K562 (cell line): ENCODE results near the gene TRAK1. TPM values are rescaled to one million over a fixed set of nuclear protein-coding genes. Genes with fewer than 3 reads are reported as not detected.

Source experiments
- CTBP1 ChIP-seq: fragments of 450-650 bp; IDR thresholded peaks from 2 replicates; pipeline ENCODE4 v1.6.1; 2016; ENCODE audit warnings: borderline replicate concordance
- FOXK2 ChIP-seq, 2 experiments: fragments of 450-650 bp; IDR thresholded peaks in 1 of 2; conservative IDR thresholded peaks in 1 of 2; 2 replicates each; pipeline ENCODE4 v1.6.1; 2016; ENCODE audit warnings: low read depth in 2 of 2, mild to moderate bottlenecking in 1 of 2
- JUN ChIP-seq, 2 experiments: sonication (generic) in 1 of 2; formaldehyde crosslinking in 1 of 2; IDR thresholded peaks; 2 replicates each; pipeline versions ENCODE4 v1.6.1 to v1.8.0; 2012 to 2022; ENCODE audit warnings: borderline replicate concordance in 2 of 2, mild to moderate bottlenecking in 2 of 2, improper control_type of control experiment in 1 of 2, low read depth in 1 of 2, low read length in 1 of 2, missing genetic modification reagents in 1 of 2
- KLF16 ChIP-seq: IDR thresholded peaks from 2 replicates; pipeline ENCODE4 v1.6.1; 2016; ENCODE audit warnings: antibody characterized with exemption
- PHTF2 ChIP-seq: fragments of 250-450 bp; sonication (Bioruptor Pico); IDR thresholded peaks from 2 replicates; pipeline ENCODE4 v1.5.0; 2021; ENCODE audit warnings: mild to moderate bottlenecking
- SIX5 ChIP-seq, 2 experiments: IDR thresholded peaks; 2 replicates each; pipeline ENCODE4 v1.6.1; 2011; ENCODE audit warnings: low read length in 2 of 2, borderline replicate concordance in 1 of 2, low read depth in 1 of 2, mild to moderate bottlenecking in 1 of 2, moderate library complexity in 1 of 2; ENCODE audit not compliant: insufficient read depth in 1 of 2
- SOX6 ChIP-seq: fragments of 450-650 bp; IDR thresholded peaks from 2 replicates; pipeline ENCODE4 v1.6.1; 2014; ENCODE audit warnings: mild to moderate bottlenecking
- STAG1 ChIP-seq: sonication (generic); formaldehyde crosslinking; IDR thresholded peaks from 2 replicates; pipeline ENCODE4 v1.5.0; 2020; ENCODE audit warnings: missing genetic modification reagents, borderline replicate concordance
- TEAD2 ChIP-seq: fragments of 450-650 bp; IDR thresholded peaks from 2 replicates; pipeline ENCODE4 v1.6.1; 2016; ENCODE audit warnings: missing genetic modification characterization, control low read depth, missing compliant biosample characterization
- ZFP30 ChIP-seq: fragments of 250-450 bp; sonication (Bioruptor Pico); IDR thresholded peaks from 2 replicates; pipeline ENCODE4 v1.8.0; 2022; ENCODE audit warnings: moderate library complexity, mild to moderate bottlenecking, inconsistent platforms, borderline replicate concordance
- ZNF12 ChIP-seq: sonication (generic); formaldehyde crosslinking; IDR thresholded peaks from 2 replicates; pipeline ENCODE4 v1.4.0; 2020; ENCODE audit warnings: mild to moderate bottlenecking, missing genetic modification reagents
- ZNF253 ChIP-seq: fragments of 250-450 bp; sonication (Bioruptor Pico); conservative IDR thresholded peaks from 2 replicates; pipeline ENCODE4 v1.6.1; 2021; ENCODE audit warnings: mild to moderate bottlenecking
- polyA plus RNA-seq, 8 experiments: library from polyadenylated mRNA; depleted of rRNA in 4 of 8; stranded (reverse) in 5 of 8; unstranded in 3 of 8; fragments of >200 nt; fragmentation: Nextera tagmentation in 2 of 8; fragmentation: Illumina TruSeq in 1 of 8; extraction: Ambion mirVana in 2 of 8; extraction: Trizol in 1 of 8; gene quantifications; 2 replicates each; pipeline versions ENCODE4 v1.2.1 to v1.2.3, GENCODE V29; 2011 to 2014; ENCODE audit warnings: inconsistent platforms in 1 of 8, missing spikeins in 1 of 8
- total RNA-seq, 7 experiments: library from RNA; depleted of rRNA in 6 of 7; stranded (reverse); fragments of >200 nt in 6 of 7; fragmentation: Illumina TruSeq in 2 of 7; extraction: Trizol in 2 of 7; gene quantifications; 2 replicates each; pipeline versions ENCODE4 v1.2.1 to v1.2.3, GENCODE V29; 2011 to 2021; ENCODE audit warnings: low replicate concordance in 1 of 7
- TF ChIP-seq, protein P1 (sequence below): IDR thresholded peaks from 3 replicates; pipeline ENCODE4 v1.6.1; 2011; ENCODE audit warnings: borderline replicate concordance, mild to moderate bottlenecking; ENCODE audit not compliant: insufficient read length, insufficient read depth
- TF ChIP-seq, protein P2 (sequence below): fragments of 450-650 bp; IDR thresholded peaks from 2 replicates; pipeline ENCODE4 v1.6.1; 2018; ENCODE audit not compliant: partially characterized antibody
- TF ChIP-seq, protein P3 (sequence below): fragments of 450-650 bp; IDR thresholded peaks from 2 replicates; pipeline ENCODE4 v1.6.1; 2017; ENCODE audit warnings: antibody characterized with exemption, mild to moderate bottlenecking
- TF ChIP-seq, protein P4 (sequence below): fragments of 450-650 bp; IDR thresholded peaks from 2 replicates; pipeline ENCODE4 v1.6.1; 2016

TRAK1 gene
- total and polyA plus RNA-seq, 9 of the 15 experiments (the other 6 are each of a cell fraction or from before 2014, with no cell fraction given): 5.3 to 28.5 (median 17.5) TPM

DNA sequence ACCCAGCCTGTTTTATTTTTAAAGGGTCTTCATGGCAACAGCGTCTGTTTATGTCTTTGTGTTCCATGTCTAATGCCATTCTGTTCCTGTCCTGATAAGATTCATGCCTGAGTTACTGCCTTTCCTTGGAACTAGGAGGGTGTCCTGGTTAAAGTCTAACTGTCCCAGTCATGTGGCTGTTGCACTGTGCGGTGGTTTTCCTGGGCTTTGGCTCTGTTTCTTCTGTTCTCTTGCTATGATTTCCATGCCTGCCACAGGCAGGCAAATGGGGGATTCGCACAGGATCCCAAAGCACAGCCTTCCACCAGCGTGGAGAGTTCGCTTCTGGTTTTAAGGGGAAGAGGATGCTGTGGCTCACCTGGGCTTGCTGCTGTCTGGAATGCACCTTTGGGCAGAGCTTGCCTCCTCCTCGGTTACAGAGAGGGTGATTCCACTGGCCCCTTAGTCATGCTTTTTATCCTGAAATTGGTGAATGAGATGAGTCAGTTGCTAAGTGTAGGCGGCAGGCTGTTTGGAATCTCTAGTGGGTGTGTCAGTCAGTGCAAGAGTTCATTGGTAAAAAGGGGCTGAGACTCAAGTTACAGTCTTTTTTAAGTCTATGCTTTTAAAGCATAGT, 88.1 kb downstream of the TRAK1 start (continued):
- TF ChIP-seq, protein P1, sequence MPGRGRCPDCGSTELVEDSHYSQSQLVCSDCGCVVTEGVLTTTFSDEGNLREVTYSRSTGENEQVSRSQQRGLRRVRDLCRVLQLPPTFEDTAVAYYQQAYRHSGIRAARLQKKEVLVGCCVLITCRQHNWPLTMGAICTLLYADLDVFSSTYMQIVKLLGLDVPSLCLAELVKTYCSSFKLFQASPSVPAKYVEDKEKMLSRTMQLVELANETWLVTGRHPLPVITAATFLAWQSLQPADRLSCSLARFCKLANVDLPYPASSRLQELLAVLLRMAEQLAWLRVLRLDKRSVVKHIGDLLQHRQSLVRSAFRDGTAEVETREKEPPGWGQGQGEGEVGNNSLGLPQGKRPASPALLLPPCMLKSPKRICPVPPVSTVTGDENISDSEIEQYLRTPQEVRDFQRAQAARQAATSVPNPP: no peak
- TF ChIP-seq FOXK2 (conservative IDR thresholded peaks at IDR 0.05 in 1 of 2, IDR thresholded peaks at IDR 0.05 in 1 of 2; ENCODE audit: low read depth in 2 of 2): peak in 1 of 2 experiments; percentile 16; a peak in 1 of 4 replicates
- no peak for TF ChIP-seq PHTF2 (CRISPR knock-in tag)
- TF ChIP-seq TEAD2 (tag): no peak
- peak; percentile 77 for TF ChIP-seq CTBP1
- no peak for TF ChIP-seq ZNF12 (CRISPR knock-in tag)
- TF ChIP-seq SIX5 (IDR thresholded peaks at IDR 0.05; ENCODE audit: borderline replicate concordance in 1 of 2, insufficient read depth in 1 of 2, low read depth in 1 of 2, low read length in 2 of 2): no peak
- no peak for TF ChIP-seq STAG1
- TF ChIP-seq ZFP30 (CRISPR knock-in tag): no peak
- peak; percentile 69; the same call in 1 of the 2 replicates for TF ChIP-seq JUN (IDR thresholded peaks at IDR 0.05; ENCODE audit: borderline replicate concordance, low read depth, low read length)
- TF ChIP-seq JUN (CRISPR knock-in tag; IDR thresholded peaks at IDR 0.05; ENCODE audit: borderline replicate concordance): no peak
- TF ChIP-seq, protein P2, sequence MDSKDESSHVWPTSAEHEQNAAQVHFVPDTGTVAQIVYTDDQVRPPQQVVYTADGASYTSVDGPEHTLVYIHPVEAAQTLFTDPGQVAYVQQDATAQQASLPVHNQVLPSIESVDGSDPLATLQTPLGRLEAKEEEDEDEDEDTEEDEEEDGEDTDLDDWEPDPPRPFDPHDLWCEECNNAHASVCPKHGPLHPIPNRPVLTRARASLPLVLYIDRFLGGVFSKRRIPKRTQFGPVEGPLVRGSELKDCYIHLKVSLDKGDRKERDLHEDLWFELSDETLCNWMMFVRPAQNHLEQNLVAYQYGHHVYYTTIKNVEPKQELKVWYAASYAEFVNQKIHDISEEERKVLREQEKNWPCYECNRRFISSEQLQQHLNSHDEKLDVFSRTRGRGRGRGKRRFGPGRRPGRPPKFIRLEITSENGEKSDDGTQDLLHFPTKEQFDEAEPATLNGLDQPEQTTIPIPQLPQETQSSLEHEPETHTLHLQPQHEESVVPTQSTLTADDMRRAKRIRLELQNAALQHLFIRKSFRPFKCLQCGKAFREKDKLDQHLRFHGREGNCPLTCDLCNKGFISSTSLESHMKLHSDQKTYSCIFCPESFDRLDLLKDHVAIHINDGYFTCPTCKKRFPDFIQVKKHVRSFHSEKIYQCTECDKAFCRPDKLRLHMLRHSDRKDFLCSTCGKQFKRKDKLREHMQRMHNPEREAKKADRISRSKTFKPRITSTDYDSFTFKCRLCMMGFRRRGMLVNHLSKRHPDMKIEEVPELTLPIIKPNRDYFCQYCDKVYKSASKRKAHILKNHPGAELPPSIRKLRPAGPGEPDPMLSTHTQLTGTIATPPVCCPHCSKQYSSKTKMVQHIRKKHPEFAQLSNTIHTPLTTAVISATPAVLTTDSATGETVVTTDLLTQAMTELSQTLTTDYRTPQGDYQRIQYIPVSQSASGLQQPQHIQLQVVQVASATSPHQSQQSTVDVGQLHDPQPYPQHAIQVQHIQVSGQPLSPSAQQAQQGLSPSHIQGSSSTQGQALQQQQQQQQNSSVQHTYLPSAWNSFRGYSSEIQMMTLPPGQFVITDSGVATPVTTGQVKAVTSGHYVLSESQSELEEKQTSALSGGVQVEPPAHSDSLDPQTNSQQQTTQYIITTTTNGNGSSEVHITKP: peak; percentile 59
- peak; percentile 39; the same call in 1 of the 2 replicates for TF ChIP-seq KLF16
- no peak for TF ChIP-seq ZNF253 (CRISPR knock-in tag)
- TF ChIP-seq SOX6: 0 out of 2 replicates have a peak, but pooled peaks have one; percentile 18
- TF ChIP-seq, protein P3, sequence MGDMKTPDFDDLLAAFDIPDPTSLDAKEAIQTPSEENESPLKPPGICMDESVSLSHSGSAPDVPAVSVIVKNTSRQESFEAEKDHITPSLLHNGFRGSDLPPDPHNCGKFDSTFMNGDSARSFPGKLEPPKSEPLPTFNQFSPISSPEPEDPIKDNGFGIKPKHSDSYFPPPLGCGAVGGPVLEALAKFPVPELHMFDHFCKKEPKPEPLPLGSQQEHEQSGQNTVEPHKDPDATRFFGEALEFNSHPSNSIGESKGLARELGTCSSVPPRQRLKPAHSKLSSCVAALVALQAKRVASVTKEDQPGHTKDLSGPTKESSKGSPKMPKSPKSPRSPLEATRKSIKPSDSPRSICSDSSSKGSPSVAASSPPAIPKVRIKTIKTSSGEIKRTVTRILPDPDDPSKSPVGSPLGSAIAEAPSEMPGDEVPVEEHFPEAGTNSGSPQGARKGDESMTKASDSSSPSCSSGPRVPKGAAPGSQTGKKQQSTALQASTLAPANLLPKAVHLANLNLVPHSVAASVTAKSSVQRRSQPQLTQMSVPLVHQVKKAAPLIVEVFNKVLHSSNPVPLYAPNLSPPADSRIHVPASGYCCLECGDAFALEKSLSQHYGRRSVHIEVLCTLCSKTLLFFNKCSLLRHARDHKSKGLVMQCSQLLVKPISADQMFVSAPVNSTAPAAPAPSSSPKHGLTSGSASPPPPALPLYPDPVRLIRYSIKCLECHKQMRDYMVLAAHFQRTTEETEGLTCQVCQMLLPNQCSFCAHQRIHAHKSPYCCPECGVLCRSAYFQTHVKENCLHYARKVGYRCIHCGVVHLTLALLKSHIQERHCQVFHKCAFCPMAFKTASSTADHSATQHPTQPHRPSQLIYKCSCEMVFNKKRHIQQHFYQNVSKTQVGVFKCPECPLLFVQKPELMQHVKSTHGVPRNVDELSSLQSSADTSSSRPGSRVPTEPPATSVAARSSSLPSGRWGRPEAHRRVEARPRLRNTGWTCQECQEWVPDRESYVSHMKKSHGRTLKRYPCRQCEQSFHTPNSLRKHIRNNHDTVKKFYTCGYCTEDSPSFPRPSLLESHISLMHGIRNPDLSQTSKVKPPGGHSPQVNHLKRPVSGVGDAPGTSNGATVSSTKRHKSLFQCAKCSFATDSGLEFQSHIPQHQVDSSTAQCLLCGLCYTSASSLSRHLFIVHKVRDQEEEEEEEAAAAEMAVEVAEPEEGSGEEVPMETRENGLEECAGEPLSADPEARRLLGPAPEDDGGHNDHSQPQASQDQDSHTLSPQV: no peak
- TF ChIP-seq, protein P4, sequence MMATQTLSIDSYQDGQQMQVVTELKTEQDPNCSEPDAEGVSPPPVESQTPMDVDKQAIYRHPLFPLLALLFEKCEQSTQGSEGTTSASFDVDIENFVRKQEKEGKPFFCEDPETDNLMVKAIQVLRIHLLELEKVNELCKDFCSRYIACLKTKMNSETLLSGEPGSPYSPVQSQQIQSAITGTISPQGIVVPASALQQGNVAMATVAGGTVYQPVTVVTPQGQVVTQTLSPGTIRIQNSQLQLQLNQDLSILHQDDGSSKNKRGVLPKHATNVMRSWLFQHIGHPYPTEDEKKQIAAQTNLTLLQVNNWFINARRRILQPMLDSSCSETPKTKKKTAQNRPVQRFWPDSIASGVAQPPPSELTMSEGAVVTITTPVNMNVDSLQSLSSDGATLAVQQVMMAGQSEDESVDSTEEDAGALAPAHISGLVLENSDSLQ: peak; percentile 88
